Fibroblast of skin of left biceps (primary cell): ENCODE data around the gene TBC1D9B.
"Not testable (repeated sequence)": the region's sequence is repeated elsewhere in the genome, so short reads cannot be mapped to it uniquely, and the experiment has no call there.

Source experiments
- DNase-seq, 2 experiments: peaks; one replicate each; pipeline ENCODE4 v3.0.0-alpha.2; 2013; ENCODE audit warnings: low read depth in 2 of 2

TBC1D9B gene

DNA sequence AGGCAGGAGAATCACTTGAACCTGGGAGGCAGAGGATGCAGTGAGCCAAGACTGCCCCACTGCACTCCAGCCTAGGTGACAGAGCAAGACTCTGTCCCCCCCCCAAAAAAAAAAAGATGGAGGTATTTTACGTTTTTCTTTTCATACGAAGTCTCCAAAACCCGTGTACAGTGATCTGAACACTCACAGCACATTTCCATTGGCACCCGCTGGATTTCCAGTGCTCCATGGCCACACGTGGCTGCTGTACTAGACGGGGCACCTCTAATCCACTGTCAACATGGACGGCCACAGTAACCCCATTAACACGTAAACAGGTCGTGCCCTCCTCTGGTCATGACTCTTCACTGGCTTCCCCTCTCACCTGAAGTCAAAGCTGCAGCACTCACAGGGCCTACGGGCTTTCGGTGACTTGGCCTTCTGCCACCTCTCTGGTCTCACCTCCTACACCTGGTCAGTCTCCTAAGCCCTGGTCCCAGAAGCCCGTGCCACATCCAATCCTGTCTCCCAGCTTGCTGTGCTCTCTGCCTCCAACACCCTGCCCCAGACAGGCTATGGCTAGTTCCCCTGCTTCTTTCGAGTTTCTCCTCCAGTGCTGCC lies 22.1 kb downstream of the TBC1D9B start:
- DNase-seq = no peak

- no peak for DNase-seq
These were observed 24.5 kb downstream of the TBC1D9B start for GRCh38 chr5:179883163-179883562.

DNA sequence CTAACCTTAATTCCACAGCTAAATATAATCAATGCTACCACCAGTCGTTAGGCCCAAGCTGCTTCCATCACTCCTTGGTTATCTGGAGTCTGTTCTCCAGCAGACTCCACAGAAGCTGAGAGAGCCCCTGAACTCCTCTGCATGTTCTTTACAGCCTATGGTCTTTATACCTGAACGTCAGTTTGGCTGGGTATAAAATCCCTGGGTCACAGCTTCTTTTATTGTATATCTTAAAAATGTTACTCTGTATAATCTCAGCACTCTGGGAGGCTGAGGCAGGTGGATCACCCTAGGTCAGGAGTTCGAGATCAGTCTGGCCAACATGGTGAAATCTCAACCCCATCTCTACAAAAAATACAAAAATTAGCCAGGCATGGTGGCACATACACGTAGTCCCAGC lies 25.4 kb downstream of the TBC1D9B start:
- no peak for DNase-seq

DNA sequence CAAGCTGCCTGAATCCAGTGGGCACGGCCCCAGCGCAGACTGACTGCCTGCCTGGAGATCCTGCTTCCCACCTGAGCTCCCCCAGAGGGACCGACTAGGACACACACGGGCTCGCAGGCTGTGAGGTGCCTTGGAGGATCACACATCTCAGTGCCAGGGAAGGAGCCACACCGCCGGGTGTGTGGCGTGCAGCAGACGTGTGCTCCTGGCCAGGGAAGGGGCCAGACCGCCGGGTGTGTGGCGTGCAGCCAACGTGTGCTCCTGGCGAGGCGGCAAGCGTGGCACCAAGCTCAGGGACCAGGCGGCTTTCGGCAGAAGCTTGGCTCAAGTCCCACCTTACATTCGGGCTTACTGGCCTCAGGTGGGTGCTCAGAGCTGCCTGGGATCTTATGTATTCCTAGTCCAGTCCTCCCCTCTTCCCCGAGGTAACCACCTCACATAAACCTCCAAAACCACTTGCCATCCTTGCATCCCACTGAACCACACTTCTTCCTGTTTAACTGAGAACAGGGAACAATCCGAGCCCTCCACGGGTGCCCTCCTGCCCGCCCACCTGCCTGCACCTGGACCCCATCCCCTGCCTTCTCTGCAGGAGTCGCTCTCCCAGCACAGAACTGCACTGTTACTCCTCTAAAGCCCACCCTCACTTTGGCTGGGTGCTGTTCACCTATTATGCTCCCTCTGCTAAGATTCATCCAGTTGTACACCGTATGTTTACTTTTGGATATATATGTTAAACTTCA lies 26.7 kb downstream of the TBC1D9B start:
- no peak for DNase-seq

- no peak for DNase-seq
These were observed 27.5 kb downstream of the TBC1D9B start for GRCh38 chr5:179880066-179880650.

GRCh38 chr5:179879690-179880010 lies 28.0 kb downstream of the TBC1D9B start:
- DNase-seq = no peak

- DNase-seq = no peak
These were observed 28.6 kb downstream of the TBC1D9B start for GRCh38 chr5:179879003-179879689.

DNA sequence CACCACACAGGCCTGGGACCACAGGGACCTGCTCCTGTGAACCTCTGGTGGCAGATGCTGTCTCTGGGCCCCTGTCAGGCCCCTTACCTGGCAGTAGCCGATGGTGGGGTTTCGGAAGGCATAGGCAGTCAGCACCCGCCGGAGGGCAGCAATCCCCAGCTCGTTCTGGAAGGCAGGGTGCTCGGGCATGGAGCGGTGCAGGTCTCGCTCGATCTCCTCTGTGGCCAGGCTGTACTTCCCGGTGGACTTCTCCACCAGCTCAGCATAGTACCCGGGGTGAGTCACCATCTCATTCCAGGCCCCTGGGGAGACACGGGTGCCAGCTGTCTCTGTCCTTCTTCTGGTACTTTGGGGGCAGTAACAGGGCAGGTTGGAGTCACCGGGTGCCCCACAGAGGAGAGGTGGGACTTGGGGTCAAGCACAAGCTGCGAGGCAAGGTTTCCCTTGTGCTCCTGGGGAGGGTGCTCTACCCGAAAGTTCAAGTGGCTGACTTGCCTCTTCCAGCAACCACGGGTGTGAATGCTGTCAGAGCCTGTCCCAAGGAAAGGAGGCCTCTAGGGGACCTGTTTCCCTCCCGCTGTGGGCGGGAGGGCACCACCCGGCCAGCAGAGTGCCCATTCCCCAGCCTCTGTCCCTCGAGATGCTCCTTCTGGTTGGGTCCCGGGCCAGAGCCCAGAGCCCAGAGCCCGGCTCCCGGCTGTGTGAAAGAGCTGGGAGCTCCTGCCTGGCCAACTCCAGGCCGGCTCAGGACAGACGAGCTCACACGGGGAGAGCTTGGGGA lies 29.3 kb downstream of the TBC1D9B start:
- no peak for DNase-seq

- no peak for DNase-seq
These were observed 31.1 kb downstream of the TBC1D9B start for GRCh38 chr5:179876610-179876952.

DNA sequence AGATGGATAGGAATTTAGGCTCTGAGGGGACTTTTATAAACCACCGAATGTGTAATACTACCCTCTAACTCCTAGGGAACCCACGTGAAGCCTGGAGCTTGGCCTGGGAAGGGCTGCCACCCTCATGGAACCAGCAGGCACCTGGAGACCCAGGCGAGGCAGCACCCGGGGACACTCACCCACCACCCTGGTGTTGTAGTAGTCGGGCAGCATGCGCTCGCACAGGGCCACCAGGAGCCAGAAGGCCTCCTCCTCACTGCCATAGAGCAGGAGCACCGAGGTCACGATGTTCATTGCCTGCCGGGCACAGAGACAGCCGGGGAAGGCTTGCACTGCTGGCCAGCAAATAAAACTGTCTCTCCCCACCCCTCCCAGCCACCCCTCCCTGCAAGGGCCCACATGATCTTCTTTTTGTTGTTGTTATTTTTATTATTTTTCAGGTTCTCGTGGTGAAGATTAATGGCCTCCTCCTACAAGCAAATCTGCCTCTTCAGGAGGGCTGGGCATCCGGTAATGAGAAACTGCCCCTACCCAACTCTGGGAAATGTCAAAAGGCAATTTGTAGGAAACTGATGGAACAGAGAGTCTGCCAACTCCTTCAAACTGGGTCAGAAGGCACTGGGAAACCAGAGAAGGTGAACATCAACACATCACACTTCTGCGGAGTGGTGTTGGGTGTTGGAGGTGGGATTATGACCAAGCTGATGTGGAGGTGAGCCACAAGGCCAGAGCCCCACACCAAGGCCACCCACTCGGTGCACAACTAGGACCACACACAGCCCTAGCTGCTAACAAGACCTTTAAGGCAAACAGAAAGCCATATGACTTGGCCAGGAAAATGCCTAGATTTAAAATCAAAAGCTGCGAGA lies 31.7 kb downstream of the TBC1D9B start:
- no peak for DNase-seq

GRCh38 chr5:179874536-179875292 lies 33.0 kb downstream of the TBC1D9B start:
- no peak for DNase-seq

- no peak for DNase-seq
These were observed 33.6 kb downstream of the TBC1D9B start for GRCh38 chr5:179874136-179874535.

DNA sequence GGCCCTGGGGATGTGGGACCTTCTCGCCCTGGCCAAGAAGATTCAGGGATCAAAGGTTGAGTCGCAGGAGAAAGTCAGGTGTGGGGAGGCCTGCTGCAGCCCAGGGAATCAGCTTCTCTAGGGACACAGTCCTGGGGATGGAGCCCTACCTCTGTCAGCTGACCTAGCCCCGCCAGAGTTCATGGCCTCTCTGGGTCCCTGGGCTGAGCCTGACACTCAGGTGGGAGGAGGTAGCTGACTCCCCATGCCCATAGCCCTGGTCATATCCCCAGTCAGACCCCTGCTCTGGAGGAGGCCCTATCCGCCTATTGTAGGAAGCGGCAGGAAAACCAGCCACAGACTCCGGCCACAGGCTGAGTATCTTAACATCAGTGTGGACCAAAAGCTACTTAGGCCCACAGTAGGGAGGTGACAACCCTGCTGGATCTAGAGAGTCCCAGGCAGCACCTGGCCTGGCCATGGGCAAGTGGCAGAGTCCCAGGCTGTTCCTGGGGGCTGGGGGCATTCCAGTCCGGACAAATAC lies 34.0 kb downstream of the TBC1D9B start:
- no peak for DNase-seq

- no peak for DNase-seq
These were observed 34.7 kb downstream of the TBC1D9B start for GRCh38 chr5:179872828-179873575.

DNA sequence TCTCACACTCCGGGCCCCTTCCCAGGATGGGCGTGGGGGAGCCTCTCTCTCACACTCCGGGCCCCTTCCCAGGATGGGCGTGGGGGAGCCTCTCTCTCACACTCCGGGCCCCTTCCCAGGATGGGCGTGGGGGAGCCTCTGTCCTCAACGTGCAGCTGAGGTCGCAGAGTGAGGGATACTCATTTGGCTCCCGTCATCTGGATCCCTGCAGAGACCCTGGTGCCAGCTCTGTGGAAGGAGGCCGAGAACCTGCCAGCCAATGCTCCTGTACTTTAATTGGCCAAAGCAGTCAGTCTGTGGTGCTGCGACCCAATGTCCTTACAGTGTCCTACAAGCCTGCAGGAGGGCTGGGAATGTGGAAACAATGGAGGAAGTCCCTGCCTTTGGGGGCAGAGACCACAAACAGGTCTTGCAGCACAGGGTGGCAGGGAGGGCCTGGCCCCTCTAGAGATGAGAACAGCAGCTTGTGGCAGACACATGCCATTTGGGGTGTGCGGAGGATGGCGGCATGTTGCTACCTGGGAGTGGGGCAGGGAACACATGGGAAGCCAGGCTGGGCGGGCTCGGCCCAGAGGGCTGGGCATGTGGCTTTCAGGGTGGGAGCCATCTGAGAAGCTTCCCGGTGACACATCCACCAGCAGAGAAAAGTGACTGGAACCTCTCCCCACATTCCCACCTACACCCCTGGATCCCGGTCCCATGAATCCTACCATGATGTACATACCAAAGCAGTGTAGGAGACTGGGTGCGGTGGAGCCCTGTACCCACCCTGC lies 35.5 kb downstream of the TBC1D9B start:
- DNase-seq = no peak

DNA sequence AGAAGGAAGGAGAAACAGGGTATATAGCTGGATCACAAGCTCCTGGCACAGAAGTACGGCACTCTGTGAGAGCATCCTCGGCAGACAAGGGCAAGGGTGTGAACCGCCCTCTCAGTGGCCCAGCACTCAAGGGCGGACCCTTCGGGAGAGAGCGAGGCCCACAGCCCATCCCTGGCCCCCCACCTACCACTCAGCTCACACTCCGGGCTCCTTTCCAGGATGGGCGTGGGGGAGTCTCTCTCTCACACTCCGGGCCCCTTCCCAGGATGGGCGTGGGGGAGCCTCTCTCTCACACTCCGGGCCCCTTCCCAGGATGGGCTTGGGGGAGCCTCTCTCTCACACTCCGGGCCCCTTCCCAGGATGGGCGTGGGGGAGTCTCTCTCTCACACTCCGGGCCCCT lies 36.2 kb downstream of the TBC1D9B start:
- not testable (repeated sequence) for DNase-seq

GRCh38 chr5:179870952-179871351 lies 36.7 kb downstream of the TBC1D9B start:
- no peak for DNase-seq

- no peak for DNase-seq
These were observed 37.2 kb downstream of the TBC1D9B start for GRCh38 chr5:179870403-179870903.
